Amygdala (tissue), 56 donors: ENCODE results near the gene EPAS1.

ENCODE experiments used
- DNase-seq, 56 donors: peaks; one replicate each; lab custom pipeline; 2025; lab: John Stamatoyannopoulos, UW

Gene EPAS1

DNA sequence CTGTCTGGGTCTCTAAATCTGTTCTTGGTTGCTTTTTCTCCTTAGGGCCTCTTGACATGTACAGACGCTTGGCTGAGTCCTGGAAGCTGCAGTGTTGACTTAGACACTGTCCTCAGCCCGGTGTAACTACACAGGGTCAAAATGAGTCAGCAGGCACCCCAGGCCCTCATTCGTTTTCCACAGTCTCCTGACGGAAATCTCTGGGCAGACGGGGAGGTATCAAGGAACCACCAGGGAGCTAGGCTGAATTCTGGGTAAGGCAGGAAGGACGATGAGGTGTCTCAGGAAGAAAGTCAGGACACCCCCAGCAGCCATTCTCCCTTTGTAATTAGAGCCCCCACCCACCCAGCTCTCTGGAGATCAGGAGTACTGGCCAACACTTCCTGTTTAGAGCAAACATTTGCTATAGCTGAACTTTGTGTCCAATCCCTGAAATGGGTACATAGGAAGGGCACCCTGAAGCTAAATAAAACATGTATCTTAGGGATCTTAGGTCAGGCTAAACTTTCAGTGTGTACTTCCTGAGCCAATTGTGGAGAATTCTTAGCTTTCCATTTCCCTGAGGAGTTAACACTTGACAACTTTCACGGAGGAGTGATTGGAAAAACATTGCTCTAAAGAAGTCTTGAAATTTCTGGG is 23.9 kb upstream of the EPAS1 start:
- no peak for DNase-seq

GRCh38 chr2:46273919-46274318 is 23.3 kb upstream of the EPAS1 start:
- DNase-seq: no peak

GRCh38 chr2:46274586-46274985 is 22.6 kb upstream of the EPAS1 start:
- DNase-seq: no peak

DNA sequence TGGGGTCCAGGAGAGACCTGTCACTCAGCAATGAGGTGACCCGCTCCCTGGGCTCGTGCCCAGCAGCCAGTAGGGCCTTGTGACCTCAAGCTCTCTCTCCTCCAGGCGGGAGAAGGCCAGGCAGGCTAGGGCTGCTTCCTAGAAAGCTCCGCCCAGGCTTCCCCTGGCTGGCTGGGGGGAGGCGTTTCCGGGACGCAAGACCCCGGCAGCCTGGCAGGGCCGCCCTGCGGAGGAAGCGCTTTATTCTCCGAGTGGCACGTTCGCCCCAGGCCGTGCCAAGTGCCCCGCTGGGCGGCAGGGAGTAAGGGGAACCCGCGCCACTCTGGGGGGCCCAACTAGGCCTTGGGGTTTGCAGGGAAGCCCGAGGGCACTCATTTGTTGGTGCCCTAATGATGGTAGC is 21.2 kb upstream of the EPAS1 start:
- peak in 5 of 56 donors; percentile 2 to 24 (median 7) for DNase-seq

DNA sequence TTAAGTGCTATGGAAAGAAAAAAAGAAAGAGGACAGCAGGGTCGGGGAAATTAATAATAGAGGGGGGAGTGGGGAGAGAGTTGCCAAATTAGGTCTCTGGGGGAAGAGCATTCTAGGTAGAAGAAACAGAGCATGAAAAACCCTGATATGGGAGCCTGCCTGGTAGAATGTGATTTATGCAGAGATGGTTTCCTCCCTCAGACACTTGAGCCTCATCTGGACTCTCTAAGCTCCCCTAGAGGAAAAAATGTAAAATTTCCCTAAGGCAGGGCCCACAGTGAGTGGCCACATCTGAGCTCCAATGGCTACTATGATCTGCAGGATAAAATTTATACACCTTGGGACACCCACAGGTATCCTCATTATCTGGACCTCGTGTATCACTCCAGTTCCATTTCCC is 20.6 kb upstream of the EPAS1 start:
- no peak for DNase-seq

- no peak for DNase-seq
Measured at GRCh38 chr2:46277431-46278190, 19.6 kb upstream of the EPAS1 start.

- DNase-seq: no peak
Measured at GRCh38 chr2:46278952-46279351, 18.3 kb upstream of the EPAS1 start.

DNA sequence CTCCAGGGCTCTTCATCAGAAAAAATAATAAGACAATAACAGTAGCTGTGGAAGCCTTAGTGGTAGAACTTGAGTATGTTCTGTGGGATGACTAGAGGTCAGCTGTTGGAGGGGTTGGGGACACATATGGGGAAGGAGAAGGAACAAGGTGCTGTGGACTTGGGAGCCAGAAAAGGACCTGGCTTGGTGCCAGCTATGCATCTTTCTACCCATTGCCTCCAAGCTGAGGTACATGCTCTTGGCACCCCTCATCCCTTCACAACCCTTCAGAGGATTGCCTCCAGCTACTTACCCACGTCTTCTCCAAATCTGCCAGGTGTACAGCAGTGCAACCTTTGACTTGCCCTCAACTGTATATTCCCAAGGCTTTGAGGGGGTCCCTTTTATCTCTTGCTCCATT is 15.3 kb upstream of the EPAS1 start:
- no peak for DNase-seq

DNA sequence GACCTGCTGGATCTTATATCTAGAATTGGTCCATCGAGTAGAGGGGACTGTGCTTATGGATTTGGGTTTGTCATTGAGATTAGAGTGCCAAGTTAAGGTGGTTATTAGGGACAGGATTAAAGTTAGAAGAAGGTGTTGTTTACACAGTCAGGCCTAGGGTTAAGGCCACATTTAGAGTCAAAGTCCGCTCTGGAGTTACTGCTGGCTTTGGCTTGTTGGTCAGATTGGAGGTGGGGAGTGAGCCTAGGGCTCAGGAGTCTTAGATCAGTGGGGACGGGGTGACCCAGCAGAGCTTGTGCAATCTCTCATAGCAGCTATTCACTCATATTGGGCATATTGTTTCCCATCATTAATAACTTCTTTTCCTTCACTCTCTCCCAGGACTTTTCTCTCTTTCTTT is 13.5 kb upstream of the EPAS1 start:
- DNase-seq: no peak

GRCh38 chr2:46284260-46284659 is 12.9 kb upstream of the EPAS1 start:
- DNase-seq: no peak

DNA sequence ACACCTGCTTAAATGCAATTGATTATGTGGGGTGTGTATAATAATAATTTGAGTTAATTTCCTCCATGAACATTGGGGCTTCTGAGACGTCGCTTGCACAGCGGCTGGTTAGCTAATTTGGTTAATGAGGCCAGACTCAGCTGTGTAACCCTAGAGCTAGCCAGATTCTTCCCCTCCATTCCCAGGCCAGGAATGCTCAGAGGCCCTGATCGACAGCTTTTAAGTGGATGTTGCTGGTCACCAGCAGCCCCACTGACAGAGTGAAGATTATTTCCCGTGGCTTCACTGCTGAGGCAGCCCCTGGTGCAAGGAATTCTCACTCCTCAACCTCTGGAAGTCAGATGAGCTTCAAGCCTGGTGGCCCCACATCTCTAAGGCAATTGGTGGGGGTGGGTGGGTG is 12.4 kb upstream of the EPAS1 start:
- DNase-seq: no peak

- DNase-seq: no peak
Measured at GRCh38 chr2:46286715-46287114, 10.5 kb upstream of the EPAS1 start.

DNA sequence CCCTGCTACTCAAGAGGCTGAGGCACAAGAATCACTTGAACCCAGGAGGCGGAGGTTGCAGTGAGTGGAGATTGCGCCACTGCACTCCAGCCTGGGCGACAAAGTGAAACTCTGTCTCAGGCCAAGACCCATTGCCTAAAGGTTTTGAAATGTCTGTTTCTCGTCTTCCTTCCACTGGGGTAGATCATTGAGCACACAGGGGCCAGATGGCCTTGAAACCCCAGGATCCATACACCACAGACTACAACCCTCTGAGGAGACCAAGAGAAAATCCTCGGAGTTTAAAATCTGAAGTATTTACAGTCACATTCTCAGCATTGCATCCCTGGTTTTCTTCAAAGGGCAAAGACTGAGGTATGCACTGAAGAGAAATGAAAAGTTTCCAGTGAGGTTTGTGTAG is 7.1 kb upstream of the EPAS1 start:
- no peak for DNase-seq

- no peak for DNase-seq
Measured at GRCh38 chr2:46293466-46293865, 3.7 kb upstream of the EPAS1 start.

- peak in 3 of 56 donors; percentile 15 to 22 (median 21) for DNase-seq
Measured at GRCh38 chr2:46294176-46294836, 2.9 kb upstream of the EPAS1 start.

DNA sequence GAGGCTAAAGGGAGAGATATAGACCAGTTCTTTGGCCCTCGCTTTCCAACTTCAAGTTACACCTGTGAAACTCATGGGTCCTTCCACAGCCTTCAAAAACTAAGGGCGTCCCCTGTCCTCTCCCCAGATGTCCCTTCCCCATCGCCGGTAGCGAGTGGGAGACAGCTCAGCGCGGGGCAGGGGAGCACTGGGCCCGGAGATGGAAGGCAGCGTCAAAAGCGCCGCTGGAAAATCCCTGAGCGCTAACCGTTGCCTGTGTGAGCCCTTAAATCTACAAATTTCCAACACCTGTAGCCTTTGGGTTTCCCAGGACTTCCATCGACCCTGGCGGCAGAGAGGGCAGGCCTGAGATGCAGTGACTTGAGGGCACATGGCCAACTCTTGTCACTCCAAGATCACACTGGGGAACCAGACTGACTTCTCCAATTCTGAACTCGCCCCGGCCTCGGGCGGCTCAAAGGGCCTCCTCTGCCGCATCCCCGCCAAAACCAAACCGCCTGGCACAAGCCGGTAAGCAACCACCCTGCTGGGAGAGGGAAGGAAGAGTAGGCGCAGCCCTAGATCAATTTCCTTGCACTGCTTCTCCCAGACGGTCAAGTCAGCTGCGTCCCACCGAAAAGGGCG is 879 bp upstream of the EPAS1 start:
- peak in 9 of 56 donors; percentile 12 to 52 (median 32) for DNase-seq

DNA sequence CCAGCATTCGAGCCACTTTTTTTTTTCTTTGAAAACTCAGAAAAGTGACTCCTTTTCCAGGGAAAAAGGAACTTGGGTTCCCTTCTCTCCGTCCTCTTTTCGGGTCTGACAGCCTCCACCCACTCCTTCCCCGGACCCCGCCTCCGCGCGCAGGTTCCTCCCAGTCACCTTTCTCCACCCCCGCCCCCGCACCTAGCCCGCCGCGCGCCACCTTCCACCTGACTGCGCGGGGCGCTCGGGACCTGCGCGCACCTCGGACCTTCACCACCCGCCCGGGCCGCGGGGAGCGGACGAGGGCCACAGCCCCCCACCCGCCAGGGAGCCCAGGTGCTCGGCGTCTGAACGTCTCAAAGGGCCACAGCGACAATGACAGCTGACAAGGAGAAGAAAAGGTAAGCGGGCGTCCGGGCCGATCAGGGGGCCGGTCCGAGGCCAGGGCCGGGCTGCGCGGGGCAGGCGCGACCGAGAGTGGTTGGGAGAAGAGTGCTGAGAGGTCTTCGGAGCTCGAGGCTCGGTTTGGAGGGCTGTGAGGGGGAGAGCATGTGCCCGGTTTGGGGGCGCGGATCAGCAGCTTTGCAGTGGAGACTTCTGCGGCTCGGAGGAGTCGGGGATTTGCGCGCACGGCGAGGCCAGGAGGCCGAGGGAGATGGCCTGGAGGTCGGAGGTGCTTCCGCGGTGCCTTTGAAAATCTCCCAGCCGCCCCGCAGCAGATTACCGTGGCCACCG is 502 bp downstream of the EPAS1 start:
- DNase-seq: peak in 3 of 56 donors; percentile 35 to 55 (median 43)

- peak in 2 of 56 donors; percentile 36 to 39 for DNase-seq
Measured at GRCh38 chr2:46298272-46298521, 990 bp downstream of the EPAS1 start.

- peak in 12 of 56 donors; percentile 10 to 47 (median 30) for DNase-seq
Measured at GRCh38 chr2:46298522-46299353, 1.5 kb downstream of the EPAS1 start.
